Sigmoid colon (tissue), 4 donors: Measurements from ENCODE around the gene WRAP73.

ENCODE experiments used
- POLR2A ChIP-seq, 2 donors: fragments of 450-650 bp; IDR thresholded peaks; one replicate each; pipeline ENCODE4 v1.6.1; 2016; ENCODE audit warnings: antibody characterized with exemption in 2 of 2, mild to moderate bottlenecking in 2 of 2, moderate library complexity in 2 of 2
- POLR2AphosphoS5 ChIP-seq, 4 donors: sonication (generic); formaldehyde crosslinking; IDR thresholded peaks; one replicate each; pipeline ENCODE4 v1.6.1; 2017; ENCODE audit warnings: antibody characterized with exemption in 4 of 4
- TF ChIP-seq, protein P1 (sequence below), 4 experiments: fragments of 450-650 bp in 3 of 4; fragments of 200-600 bp in 1 of 4; IDR thresholded peaks; one replicate each; pipeline ENCODE4 v1.5.1; 2016 to 2019; ENCODE audit warnings: antibody characterized with exemption in 4 of 4, mild to moderate bottlenecking in 3 of 4, moderate library complexity in 2 of 4

DNA sequence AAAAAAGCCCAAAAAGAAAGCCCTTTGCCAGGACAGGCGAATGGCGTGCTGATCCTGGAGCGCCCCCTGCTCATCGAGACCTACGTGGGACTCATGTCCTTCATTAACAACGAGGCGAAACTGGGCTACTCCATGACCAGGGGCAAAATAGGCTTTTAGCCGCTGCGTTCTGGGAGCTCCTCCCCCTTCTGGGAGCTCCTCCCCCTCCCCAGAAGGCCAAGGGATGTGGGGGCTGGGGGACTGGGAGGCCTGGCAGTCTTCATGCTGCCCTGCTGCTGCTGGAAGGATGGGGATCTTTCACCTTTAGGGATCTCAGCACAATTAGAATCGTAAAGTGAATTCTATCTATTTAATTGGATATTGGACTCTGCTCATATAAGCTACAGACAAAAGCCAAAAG, 21.5 kb downstream of the WRAP73 start:
- TF ChIP-seq, protein P1, sequence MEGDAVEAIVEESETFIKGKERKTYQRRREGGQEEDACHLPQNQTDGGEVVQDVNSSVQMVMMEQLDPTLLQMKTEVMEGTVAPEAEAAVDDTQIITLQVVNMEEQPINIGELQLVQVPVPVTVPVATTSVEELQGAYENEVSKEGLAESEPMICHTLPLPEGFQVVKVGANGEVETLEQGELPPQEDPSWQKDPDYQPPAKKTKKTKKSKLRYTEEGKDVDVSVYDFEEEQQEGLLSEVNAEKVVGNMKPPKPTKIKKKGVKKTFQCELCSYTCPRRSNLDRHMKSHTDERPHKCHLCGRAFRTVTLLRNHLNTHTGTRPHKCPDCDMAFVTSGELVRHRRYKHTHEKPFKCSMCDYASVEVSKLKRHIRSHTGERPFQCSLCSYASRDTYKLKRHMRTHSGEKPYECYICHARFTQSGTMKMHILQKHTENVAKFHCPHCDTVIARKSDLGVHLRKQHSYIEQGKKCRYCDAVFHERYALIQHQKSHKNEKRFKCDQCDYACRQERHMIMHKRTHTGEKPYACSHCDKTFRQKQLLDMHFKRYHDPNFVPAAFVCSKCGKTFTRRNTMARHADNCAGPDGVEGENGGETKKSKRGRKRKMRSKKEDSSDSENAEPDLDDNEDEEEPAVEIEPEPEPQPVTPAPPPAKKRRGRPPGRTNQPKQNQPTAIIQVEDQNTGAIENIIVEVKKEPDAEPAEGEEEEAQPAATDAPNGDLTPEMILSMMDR (IDR thresholded peaks at IDR 0.05) = no peak
- TF ChIP-seq POLR2AphosphoS5 (IDR thresholded peaks at IDR 0.05) = no peak
- TF ChIP-seq POLR2A (IDR thresholded peaks at IDR 0.05) = no peak
